ENCODE measurements around the gene GLI1.
A peak's percentile ranks its signal among the peaks of the same experiment; 100 is the strongest.

DNA sequence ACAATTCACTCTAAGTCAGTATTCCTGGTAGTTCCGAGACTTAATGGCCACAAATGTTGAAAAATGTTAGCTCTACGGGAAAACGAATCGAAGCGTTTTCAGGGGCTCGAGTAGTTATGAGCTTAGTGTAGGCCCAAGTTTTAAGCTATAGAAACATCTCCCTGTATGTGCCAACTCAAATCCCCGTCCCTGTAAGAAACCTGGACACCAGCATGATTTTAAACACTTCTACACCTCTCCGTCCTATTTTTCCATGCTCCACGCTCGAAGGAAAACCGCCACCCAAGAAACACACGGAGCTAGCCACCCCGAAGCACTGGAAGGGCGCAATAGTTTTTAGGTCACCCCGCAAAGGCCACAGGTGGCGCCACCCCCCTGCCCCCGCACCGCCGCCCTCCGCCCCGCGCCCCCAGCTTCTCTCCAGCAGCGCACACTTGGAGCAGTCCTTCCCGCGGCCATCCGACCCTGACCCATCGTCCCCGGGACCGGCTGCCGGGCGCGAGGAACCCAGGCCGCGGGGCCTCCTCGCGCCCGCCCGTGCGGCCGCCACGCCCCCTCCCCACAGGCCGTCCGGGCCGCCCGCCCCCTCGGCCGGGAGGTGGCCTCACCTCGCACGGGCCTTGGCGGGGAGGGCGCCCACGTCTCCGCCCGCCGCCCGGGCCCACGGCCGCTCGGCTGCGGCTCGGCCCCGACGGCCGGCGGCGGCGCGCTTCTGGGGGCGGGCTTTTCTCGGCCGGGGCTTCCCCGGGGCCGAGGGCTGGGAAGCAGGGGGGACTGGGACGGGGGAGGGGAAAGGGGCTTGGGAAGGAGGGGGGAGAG lies 29.3 kb upstream of the GLI1 start:
- TF ChIP-seq, protein P1, sequence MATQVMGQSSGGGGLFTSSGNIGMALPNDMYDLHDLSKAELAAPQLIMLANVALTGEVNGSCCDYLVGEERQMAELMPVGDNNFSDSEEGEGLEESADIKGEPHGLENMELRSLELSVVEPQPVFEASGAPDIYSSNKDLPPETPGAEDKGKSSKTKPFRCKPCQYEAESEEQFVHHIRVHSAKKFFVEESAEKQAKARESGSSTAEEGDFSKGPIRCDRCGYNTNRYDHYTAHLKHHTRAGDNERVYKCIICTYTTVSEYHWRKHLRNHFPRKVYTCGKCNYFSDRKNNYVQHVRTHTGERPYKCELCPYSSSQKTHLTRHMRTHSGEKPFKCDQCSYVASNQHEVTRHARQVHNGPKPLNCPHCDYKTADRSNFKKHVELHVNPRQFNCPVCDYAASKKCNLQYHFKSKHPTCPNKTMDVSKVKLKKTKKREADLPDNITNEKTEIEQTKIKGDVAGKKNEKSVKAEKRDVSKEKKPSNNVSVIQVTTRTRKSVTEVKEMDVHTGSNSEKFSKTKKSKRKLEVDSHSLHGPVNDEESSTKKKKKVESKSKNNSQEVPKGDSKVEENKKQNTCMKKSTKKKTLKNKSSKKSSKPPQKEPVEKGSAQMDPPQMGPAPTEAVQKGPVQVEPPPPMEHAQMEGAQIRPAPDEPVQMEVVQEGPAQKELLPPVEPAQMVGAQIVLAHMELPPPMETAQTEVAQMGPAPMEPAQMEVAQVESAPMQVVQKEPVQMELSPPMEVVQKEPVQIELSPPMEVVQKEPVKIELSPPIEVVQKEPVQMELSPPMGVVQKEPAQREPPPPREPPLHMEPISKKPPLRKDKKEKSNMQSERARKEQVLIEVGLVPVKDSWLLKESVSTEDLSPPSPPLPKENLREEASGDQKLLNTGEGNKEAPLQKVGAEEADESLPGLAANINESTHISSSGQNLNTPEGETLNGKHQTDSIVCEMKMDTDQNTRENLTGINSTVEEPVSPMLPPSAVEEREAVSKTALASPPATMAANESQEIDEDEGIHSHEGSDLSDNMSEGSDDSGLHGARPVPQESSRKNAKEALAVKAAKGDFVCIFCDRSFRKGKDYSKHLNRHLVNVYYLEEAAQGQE (IDR thresholded peaks at IDR 0.05; ENCODE audit: low read depth) = no peak
- TF ChIP-seq RAD21 (IDR thresholded peaks at IDR 0.05; ENCODE audit: low read depth) (no peak), TCF12 (IDR thresholded peaks at IDR 0.05; ENCODE audit: low read depth) (no peak), ZBTB7A (IDR thresholded peaks at IDR 0.05; ENCODE audit: low read depth) (peak; percentile 63; the same call in 1 of the 2 replicates), CREB1 (IDR thresholded peaks at IDR 0.05; ENCODE audit: low read depth) (no peak), FOXM1 (IDR thresholded peaks at IDR 0.05; ENCODE audit: borderline replicate concordance, low read depth) (no peak), EP300 (IDR thresholded peaks at IDR 0.05; ENCODE audit: borderline replicate concordance) (no peak), CEBPB (IDR thresholded peaks at IDR 0.05) (no peak), YY1 (IDR thresholded peaks at IDR 0.05; ENCODE audit: low read depth) (0 out of 2 replicates have a peak, but pooled peaks have one; percentile 4)
- TF ChIP-seq, protein P2, sequence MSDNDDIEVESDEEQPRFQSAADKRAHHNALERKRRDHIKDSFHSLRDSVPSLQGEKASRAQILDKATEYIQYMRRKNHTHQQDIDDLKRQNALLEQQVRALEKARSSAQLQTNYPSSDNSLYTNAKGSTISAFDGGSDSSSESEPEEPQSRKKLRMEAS (IDR thresholded peaks at IDR 0.05) = peak; percentile 28
- TF ChIP-seq, protein P3, sequence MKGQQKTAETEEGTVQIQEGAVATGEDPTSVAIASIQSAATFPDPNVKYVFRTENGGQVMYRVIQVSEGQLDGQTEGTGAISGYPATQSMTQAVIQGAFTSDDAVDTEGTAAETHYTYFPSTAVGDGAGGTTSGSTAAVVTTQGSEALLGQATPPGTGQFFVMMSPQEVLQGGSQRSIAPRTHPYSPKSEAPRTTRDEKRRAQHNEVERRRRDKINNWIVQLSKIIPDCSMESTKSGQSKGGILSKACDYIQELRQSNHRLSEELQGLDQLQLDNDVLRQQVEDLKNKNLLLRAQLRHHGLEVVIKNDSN (IDR thresholded peaks at IDR 0.05) = no peak; the same call in 1 of the 2 replicates
